Measurements from ENCODE around the gene CARMIL1.
"Not testable (repeated sequence)": the region's sequence is repeated elsewhere in the genome, so short reads cannot be mapped to it uniquely, and the experiment has no call there.

The CARMIL1 gene

DNA sequence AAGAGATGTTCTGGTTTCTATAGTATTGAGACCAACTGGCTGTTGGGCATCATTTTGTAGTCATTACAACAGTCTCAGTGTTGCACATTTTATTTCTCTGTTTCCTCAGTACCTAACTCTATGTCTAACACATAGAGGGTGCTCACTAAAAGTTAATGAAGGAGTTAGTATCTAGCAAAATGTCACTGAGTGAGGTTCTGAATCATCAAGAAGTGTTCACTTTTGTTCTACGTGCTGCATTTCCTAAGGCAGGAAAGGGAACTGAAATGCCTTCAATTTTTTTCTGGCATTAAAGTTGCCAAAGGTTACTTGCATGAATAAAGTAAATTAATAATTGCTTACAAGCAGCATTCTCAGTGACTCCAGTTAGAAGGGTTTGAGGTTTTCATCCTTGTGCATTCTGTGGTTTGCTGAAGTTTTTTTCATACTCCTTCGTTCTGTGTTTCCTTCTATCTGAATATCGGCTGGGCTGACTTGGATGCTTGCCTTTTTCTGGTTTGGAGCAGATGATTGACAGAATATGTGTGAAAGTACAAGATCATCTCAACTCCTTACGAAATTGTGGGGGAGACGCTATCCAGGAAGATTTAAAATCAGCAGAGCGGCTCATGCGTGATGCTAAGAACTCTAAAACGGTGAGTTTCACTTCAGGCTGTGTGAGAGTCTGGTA is 258.3 kb downstream of the CARMIL1 start:
- DNase-seq: peak; percentile 18

GRCh38 chr6:25541228-25541627 is 262.1 kb downstream of the CARMIL1 start:
- no peak for DNase-seq

DNA sequence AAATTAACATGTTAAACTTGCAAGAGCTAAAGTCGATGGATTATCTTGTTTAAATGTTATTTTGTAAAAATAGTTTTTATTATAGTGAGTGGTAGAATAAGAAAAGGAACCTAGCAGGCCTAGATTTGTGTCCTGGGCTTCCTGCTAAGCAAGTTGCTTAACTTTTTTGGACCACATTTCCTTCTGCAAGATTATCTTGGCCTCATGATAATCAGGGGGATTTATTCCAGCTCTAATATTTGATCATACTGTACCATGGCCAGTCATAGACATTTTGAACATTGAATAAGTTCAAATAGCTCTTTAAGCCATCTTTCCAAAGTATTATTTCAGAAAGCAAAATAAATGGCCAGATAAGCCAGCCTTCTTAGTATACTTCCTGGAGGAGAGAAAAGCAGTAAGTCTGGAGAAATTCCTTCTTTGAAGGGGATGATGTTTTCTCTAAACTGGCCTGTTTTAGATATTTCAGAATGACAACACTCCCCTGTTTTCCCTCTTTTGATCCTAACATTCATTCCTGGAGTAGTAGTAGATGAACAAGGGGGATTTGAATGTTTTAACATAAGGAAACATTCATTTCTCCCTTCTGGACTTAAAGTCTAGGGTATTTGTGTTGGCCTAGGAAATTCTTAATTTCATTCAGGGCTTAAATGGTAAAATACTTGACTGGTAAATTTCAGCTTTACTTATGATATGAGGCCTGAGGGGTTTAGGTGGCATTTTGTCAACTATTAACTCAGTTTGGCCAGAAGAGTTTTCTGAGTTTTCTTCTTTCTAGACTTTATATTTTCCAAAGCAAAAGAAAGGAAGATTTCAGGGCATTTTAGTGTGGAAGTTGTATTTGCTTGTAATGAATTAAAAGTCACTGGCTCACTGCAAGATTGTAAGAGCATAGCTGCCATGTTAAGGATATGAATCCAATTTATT is 264.1 kb downstream of the CARMIL1 start:
- no peak for DNase-seq

DNA sequence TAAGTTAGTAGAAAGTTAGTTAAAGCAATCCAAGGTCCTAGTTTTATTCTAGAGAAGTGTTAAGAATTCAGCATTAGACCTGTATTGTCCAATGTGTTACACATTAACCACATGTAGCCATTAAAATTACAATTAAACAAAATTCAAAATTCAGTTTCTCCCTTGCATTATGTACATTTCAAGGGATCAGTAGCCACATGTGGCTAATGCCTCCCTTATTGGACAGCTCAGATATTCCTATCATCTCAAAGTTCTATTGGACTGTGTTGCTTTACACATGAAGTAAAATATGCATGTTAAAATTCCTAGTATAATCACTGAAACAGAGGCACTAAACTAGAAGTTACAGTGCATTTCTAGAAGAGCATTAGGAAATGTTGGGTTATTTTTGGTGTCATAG is 265.7 kb downstream of the CARMIL1 start:
- no peak for DNase-seq

DNA sequence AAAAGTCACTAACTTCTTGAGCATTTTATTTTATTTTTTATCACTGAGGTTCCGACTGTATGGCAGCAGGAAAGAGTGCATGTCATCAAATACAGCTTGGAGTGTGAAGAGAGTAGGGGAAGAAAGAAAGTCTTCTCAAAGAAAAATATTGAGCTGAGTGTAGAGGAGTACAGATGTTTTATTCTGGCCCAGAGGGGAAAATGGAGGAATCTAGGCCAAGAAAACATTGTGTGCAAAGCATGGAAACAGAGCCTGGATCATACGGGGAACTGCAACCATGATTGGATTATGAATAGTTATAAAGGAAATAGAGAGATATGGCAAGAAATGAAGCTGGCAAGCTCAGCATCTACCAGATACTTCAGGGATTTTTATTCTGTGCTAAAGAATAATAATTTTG is 268.6 kb downstream of the CARMIL1 start:
- DNase-seq: no peak

GRCh38 chr6:25548451-25548850 is 269.3 kb downstream of the CARMIL1 start:
- DNase-seq: no peak

DNA sequence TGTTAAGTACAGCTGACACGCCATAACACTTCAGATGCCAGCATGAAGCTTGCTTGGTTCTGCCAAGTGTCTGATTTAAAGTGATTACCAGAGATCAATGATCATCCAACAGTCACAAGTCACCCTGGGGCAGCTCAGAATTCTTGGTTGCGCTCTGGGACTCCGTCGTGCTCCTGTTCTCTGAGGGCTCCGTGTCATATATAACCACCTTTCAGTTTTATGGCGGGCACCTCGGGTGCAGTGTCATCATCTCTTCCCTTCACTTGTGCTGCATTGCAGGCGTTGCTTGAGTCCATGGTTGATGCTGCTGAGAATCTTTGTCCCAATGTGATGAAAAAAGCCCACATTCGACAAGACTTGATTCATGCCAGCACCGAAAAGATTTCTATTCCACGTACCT is 271.5 kb downstream of the CARMIL1 start:
- no peak for DNase-seq

GRCh38 chr6:25553502-25553901 is 274.3 kb downstream of the CARMIL1 start:
- no peak for DNase-seq

GRCh38 chr6:25555188-25555587 is 276.0 kb downstream of the CARMIL1 start:
- DNase-seq: no peak

DNA sequence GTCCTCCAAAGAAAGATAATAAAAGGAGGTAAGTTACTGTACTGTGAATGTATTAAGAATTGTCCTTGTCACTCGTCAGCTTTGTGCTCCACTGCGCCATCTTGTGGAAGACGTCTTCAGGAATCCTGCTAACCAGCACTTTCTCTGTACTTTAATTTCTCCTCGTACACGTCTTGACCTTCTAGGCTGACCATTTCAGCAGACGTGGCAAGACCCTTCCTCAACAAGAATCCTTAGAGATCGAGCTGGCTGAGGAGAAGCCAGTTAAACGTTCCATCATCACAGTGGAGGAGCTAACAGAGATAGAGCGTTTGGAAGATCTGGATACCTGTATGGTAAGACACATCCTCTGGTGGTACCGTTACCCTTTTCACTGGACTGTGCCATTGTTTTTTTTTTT is 277.3 kb downstream of the CARMIL1 start:
- DNase-seq: peak; percentile 52

- DNase-seq: no peak
Observed at GRCh38 chr6:25558155-25558817, 279.1 kb downstream of the CARMIL1 start.

GRCh38 chr6:25560865-25561264 is 281.7 kb downstream of the CARMIL1 start:
- DNase-seq: no peak

DNA sequence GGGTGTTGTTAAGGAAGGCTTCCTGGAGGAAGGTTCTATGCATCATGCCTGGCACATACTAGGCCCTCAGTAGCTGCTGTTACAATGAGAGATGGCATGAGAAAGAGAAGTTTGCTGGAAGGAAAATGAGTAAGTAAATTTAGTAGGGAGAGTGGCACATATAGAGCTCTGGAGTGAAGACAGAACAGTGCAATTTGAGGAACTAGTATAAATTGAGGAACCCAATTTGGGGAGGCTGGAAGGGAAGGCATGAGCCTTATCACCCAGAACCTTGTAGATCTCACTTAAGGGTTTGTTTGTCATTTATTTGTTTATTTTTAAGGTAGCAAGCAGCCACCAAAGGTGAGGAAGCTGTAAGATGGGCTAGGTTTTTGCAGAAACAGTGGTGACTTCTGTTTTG is 285.8 kb downstream of the CARMIL1 start:
- no peak for DNase-seq

- no peak for DNase-seq
Observed at GRCh38 chr6:25570578-25570977, 291.4 kb downstream of the CARMIL1 start.

DNA sequence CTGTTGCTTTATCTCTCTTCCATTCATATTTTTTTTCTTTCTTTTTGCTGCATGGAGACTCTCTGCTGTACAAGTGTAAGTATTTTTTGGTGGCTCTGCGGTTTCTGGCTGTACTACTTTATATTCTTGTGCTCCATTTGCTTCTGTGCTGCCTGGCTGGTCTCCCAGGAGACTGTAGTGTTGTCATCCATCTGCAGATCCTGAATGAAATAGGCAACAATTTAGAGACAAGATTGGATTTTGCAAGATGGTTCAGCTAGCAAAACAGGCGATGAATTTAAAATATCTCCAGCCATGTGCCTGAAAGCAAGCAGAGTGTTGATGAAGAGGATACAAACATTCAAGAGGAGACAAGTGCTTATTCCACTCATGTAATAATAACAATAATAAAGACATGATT is 297.7 kb downstream of the CARMIL1 start:
- DNase-seq: no peak

DNA sequence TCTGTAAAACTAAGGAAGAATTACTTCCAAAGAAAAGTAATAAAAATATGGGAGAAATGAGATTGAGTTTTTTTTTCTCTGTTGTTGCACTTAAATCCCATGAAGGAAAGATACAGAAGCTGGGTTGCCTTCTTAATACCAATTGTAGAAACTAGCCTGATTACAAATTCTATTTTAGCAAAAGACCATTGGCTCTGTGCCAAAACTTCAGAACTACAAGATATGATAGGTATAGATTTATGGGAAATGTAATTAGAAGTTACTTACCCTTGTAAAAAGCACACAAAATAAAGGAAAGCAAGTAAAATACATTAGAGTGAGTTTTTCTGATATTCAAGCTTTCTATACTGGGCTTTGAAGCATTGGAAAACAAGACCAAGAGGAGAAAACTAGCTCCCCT is 299.4 kb downstream of the CARMIL1 start:
- DNase-seq: no peak

DNA sequence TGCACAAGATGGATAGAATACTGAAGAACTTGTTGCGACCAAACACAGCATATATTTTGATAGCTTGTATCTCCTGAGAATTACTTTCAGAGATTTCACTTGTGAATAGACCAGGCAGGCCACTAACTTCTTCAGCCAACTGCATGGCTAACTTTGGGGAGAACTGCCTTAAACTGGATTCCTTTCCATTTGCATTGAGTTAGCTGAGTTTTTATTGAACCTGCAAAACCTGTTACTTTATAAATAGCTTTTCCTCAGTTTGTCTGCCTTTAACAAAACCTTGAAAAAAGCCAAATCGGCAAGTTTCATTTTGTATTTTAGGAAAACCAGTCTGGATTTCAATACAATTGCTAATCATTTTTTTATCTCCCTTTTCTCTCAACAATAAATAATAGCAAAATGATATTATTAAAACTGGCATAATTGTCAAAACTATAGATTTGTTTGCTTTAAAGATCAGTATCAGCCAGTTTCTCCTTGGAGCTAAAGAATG is 300.3 kb downstream of the CARMIL1 start:
- no peak for DNase-seq

DNA sequence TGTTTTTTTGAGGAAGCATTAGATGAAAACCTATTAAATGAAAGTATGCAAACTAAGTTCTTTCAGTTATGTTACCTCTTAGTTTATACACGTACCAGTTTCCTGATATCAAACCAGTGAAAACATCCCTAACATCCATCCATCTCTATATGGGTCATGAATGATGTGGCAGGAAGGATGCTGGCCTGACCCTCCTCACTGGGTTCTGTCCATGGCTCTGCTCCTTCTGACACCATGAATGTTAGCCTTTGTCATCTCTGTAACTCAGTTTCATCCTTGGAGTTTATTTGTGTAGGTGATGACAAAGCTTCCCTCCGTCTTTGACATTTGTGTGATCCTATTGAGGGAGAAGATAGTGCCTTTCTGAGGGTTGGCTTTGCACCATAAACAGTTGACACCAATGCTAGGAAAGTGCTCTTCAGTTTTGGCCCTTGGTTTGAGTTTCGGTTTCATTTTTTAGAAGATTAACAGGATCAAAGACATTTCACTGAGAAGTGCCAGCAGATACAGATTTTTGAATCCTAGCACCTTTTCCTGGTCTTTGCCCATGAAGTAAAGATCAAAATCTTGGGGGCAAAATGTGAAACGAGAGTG is 300.8 kb downstream of the CARMIL1 start:
- DNase-seq: no peak

GRCh38 chr6:25582101-25582500 is 302.9 kb downstream of the CARMIL1 start:
- no peak for DNase-seq

DNA sequence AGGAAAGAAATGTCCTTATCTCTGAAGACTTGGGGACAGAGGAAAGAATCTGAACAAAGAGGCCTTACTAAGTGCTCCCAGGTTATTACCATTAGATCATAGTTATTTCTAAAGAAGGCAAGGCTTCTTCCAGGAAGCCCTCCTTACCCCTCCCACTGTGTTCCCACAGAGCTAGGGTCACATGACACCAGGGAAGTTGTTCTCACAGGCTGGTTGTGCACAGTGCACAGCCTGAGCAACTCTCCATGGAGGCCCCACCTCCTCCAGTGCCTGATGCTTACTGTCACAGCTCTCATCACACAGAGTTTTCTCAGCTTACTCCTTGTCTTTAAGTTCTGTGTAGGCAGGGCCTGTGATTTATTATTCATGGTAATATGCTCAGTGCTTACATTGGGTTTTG is 303.9 kb downstream of the CARMIL1 start:
- no peak for DNase-seq

DNA sequence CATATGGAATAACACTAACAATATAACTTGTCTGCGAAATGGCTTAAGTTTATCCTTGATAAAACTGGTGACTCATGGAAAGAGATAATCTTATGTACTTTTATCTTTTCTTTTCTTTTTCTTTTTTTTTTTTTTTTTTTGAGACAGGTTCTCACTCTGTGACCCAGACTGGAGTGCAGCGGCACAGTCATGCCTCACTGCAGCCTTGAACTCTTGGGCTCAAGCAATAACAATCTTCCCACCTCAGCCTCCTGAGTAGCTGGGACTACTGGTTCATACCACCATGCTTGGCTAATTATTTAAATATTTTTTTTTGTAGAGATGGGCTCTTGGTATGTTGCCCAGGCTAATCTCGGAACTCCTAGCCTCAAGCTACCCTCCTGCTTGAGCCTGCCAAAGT is 304.7 kb downstream of the CARMIL1 start:
- no peak for DNase-seq

DNA sequence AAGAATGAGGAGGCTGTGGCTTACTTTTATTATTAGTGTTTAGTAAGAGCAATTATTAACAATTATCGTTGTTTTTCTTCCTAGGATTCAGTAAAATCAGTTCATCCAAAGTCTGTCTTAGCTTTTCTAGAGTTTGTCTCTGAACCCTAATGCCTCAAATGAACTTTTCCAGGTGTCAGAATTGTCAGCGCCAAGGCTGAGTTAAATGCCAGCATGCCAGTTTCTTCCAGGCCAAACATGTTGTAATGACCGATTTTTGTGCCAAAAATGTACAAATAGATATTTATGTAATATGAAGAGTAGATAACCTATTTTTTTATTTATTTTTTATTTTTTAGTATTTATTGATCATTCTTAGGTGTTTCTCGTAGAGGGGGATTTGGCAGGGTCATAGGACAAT is 306.1 kb downstream of the CARMIL1 start:
- DNase-seq: no peak

DNA sequence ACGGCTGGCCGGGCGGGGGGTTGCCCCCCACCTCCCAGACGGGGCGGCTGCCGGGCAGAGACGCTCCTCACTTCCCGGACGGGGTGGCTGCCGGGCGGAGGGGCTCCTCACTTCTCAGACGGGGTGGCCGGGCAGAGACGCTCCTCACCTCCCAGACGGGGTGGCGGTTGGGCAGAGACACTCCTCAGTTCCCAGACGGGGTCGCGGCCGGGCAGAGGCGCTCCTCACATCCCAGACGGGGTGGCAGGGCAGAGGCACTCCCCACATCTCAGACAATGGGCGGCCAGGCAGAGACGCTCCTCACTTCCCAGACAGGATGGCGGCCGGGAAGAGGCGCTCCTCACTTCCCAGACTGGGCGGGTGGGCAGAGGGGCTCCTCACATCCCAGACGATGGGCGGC is 306.9 kb downstream of the CARMIL1 start:
- not testable (repeated sequence) for DNase-seq
